ENCODE data around the gene CD22. TPM values are rescaled to one million over a fixed set of nuclear protein-coding genes. Genes with fewer than 3 reads are reported as not detected.

The CD22 gene
- total and polyA plus RNA-seq, 2 donors from 2014 or later = 0.82 to 15.4 TPM

DNA sequence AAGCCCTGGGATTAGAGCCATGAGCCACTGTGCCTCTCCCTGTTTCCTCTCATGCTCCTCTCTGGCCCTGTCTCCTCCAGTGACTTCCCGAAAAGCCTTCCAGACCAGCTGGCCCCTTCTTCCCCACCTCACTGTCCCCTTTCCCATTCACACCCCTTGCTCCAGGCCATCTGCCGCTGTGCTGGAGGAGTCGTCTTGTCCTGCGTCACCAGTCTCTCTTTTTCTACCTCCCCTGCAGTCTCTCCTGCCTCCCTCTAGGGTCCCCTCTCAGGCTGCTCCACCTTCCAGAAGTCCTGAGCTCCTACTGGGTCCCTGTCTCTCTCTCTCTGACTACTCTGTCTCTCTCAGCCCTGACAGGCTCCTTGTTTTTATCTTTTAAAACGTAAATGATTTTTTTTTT, 13.4 kb downstream of the CD22 start:
- DNase-seq (peak in 2 of 5 donors; percentile 22 to 24), FAIRE-seq (no peak)
- Histone ChIP-seq H3K4me1 (ENCODE audit: control insufficient read depth in 2 of 3, insufficient read depth in 2 of 3, low read depth in 1 of 3, low read length in 3 of 3) (no peaks in the 10 kb centered on the region), H3K9me3 (ENCODE audit: control insufficient read depth in 2 of 3, insufficient read depth in 1 of 3, low read length in 3 of 3) (no peaks in the 10 kb centered on the region), H3K27ac (ENCODE audit: low read depth in 2 of 2, low read length in 2 of 2) (no peak overlapping the region), H3K36me3 (ENCODE audit: control insufficient read depth in 2 of 3, insufficient read depth in 3 of 3, low read length in 3 of 3) (no peaks in the 10 kb centered on the region), H3K9ac (ENCODE audit: low read length in 3 of 3) (no peak overlapping the region), H3K4me3 (ENCODE audit: low read length in 3 of 3) (no peak overlapping the region), H3K27me3 (ENCODE audit: control insufficient read depth, insufficient read depth, low read length) (no peaks in the 10 kb centered on the region)
- TF ChIP-seq, protein P1, sequence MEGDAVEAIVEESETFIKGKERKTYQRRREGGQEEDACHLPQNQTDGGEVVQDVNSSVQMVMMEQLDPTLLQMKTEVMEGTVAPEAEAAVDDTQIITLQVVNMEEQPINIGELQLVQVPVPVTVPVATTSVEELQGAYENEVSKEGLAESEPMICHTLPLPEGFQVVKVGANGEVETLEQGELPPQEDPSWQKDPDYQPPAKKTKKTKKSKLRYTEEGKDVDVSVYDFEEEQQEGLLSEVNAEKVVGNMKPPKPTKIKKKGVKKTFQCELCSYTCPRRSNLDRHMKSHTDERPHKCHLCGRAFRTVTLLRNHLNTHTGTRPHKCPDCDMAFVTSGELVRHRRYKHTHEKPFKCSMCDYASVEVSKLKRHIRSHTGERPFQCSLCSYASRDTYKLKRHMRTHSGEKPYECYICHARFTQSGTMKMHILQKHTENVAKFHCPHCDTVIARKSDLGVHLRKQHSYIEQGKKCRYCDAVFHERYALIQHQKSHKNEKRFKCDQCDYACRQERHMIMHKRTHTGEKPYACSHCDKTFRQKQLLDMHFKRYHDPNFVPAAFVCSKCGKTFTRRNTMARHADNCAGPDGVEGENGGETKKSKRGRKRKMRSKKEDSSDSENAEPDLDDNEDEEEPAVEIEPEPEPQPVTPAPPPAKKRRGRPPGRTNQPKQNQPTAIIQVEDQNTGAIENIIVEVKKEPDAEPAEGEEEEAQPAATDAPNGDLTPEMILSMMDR (IDR thresholded peaks at IDR 0.05; ENCODE audit: borderline replicate concordance, extremely low read depth, insufficient read depth) = no peak
- intact Hi-C loops (cut with DNase I) = no loop called here

DNA sequence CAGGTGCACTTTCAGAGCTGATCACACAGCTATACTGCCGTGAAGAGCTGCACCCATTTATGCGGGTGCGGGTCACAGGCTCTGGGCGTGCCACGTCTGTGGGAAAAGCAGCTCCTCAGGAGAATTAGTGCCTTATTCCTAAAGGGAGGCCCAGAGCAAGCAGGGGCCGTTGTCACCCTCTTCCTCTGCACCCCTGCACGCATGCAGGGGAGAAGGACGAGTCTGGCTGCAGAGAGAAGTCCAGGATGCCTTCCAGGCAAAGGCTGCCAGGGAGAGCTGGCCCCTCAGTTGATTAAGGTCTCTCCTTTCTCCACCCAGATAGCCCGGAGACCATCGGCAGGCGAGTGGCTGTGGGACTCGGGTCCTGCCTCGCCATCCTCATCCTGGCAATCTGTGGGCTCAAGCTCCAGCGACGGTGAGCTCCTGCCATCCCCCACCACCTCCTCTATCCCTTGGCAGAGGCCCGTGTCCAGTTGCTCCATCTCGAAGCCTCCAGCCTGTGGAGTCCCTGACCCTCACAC, 15.6 kb downstream of the CD22 start:
- Histone ChIP-seq H3K4me3 (ENCODE audit: low read length in 3 of 3) (no peak overlapping the region), H3K27me3 (ENCODE audit: control insufficient read depth, insufficient read depth, low read length) (no peaks in the 10 kb centered on the region), H3K4me1 (ENCODE audit: control insufficient read depth in 2 of 3, insufficient read depth in 2 of 3, low read depth in 1 of 3, low read length in 3 of 3) (no peaks in the 10 kb centered on the region), H3K9me3 (ENCODE audit: control insufficient read depth in 2 of 3, insufficient read depth in 1 of 3, low read length in 3 of 3) (no peaks in the 10 kb centered on the region), H3K27ac (ENCODE audit: low read depth in 2 of 2, low read length in 2 of 2) (no peak overlapping the region), H3K36me3 (ENCODE audit: control insufficient read depth in 2 of 3, insufficient read depth in 3 of 3, low read length in 3 of 3) (no peaks in the 10 kb centered on the region), H3K9ac (ENCODE audit: low read length in 3 of 3) (no peak overlapping the region)
- peak in 2 of 5 donors; percentile 23 to 61 for DNase-seq
- TF ChIP-seq, protein P1 (IDR thresholded peaks at IDR 0.05; ENCODE audit: borderline replicate concordance, extremely low read depth, insufficient read depth) = no peak
- intact Hi-C loops (cut with DNase I) = no loop called here
- no peak for FAIRE-seq

DNA sequence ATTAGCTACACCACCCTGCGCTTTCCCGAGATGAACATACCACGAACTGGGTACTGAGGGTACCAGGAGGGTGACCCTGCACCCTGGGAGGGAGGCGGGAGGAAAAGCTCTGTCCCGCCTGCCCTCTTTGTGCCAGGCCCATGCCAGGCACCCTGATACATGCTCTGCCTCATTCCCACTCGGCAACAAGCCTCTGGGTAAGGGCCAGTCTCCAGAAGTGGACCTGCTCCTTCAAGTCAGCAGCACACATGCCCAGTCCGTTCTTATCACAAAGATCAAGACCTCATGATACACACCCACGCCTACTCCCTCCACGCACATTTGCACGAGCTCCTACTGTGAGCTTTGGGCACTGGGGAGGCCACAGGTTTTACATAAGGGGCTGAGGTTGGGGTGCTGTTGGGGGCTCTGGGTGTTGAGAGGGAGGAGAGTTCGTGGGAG, 16.7 kb downstream of the CD22 start:
- TF ChIP-seq, protein P1 (IDR thresholded peaks at IDR 0.05; ENCODE audit: borderline replicate concordance, extremely low read depth, insufficient read depth) = no peak
- Histone ChIP-seq H3K9ac (ENCODE audit: low read length in 3 of 3) (no peak overlapping the region), H3K4me1 (ENCODE audit: control insufficient read depth in 2 of 3, insufficient read depth in 2 of 3, low read depth in 1 of 3, low read length in 3 of 3) (no peaks in the 10 kb centered on the region), H3K27me3 (ENCODE audit: control insufficient read depth, insufficient read depth, low read length) (no peaks in the 10 kb centered on the region), H3K4me3 (ENCODE audit: low read length in 3 of 3) (no peak overlapping the region), H3K36me3 (ENCODE audit: control insufficient read depth in 2 of 3, insufficient read depth in 3 of 3, low read length in 3 of 3) (no peaks in the 10 kb centered on the region), H3K9me3 (ENCODE audit: control insufficient read depth in 2 of 3, insufficient read depth in 1 of 3, low read length in 3 of 3) (no peaks in the 10 kb centered on the region), H3K27ac (ENCODE audit: low read depth in 2 of 2, low read length in 2 of 2) (no peak overlapping the region)
- intact Hi-C loops (cut with DNase I) = no loop called here
- DNase-seq (peak in 1 of 5 donors; percentile 23), FAIRE-seq (no peak)

All from kidney (tissue), 14 donors.